HS-5 (cell line): Measurements from ENCODE around the gene NOP53.
"Not testable (repeated sequence)": the region's sequence is repeated elsewhere in the genome, so short reads cannot be mapped to it uniquely, and the experiment has no call there.

Source experiments
- DNase-seq: peaks from one replicate; pipeline ENCODE4 v3.0.0-alpha.2; 2012; ENCODE audit warnings: low read depth

Gene NOP53

DNA sequence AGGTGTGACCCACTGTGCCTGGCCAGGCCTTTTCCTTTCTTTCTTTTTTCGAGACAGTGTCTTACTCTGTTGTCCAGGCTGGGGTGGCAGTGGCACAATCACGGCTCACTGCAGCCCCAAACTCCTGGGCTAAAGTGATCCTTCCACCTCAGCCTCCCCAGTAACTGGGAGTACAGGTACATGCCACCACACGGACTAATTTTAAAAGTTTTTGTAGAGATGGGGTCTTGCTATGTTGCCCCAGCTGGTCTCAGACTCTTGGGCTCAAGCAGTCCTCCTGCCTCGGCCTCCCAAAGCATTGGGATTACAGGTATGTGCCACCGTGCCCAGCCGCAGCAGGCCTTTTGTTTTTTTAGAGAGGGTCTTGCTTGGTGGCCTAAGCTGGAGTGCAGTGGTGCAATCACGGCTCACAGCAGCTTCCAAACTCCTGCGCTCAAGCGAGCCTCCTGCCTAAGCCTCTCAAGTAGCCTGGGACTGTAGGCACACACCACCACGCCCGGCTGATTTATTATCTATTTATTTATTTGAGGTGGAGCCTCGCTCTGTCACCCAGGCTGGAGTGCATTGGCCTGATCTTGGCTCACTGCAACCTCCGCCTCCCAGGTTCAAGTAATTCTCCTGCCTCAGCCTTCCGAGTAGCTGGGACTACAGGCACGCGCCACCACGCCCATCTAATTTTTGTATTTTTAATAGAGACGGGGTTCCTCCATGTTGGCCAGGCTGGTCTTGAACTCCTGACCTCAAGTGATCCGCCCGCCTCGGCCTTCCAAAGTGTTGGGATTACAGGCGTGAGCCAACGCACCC is 32.1 kb downstream of the NOP53 start:
- not testable (repeated sequence) for DNase-seq

DNA sequence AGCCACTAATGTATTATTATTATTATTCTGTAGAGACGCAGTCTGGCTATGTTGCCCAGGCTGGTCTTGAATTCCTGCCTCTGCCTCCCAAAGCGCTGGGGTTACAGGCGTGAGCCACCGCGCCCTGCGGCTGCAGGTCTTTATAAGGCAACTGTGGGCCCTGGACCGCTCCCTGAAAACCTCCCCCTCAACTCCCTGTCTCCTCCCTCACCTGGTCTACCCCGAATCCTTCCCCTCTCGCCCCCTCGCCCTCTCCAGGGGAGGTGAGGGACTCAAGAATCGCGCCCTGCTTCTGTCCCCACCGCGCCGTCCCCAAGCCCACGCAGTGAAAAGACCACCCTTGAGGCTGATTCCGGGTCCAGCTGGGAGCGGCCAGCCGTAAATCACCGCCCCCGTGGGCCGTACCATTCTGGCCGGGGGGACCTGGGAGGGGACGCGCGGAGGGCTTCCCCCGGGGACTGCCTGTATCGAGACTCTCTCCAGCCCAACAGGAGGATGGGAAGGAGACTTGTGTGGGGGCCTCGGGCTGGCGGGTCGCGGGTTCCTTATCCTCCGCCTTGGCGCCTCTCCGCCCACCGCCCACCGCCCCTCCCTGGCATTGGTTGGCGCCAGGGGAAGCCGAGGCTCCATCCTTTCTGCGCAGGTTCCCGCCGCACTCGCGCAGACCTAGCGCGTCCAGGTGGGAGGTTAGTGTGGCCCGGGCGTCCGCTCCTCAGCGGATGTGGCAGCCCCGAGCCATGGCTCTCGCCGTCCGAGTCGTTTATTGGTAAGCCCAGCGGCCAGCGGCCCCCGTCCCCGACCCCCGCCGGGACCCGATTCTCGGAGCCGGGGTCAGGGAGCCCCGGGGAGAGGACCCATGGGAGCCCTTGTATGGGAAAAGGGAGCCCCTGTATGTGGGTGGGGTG is 33.0 kb downstream of the NOP53 start, which contains the start of gene SELENOW:
TSS of gene SELENOW (plus strand) at position 655 of the 905 bp plus-strand sequence. CDS start at position 738, 83 bp downstream.
- DNase-seq: peak; percentile 53

DNA sequence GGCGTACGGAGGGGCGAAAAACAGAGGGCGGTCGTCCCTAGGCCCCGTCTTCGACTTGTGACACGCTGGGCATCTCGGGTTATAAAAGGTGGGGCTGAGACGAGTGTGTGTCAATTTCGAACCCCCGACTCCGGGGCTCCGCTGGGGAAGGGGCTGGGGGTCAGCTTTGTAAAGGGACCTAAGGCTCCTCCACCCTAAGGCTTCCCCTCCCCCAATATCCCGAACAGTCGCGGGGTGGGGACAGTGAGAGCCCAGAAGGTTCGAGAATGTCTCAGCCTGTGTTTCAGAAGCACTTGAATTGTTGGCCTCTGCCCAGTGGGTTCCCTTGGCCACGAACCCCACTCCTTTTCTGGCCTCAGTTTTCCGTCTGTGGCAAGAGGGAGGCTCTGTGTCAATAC is 33.6 kb downstream of the NOP53 start:
- DNase-seq: no peak

DNA sequence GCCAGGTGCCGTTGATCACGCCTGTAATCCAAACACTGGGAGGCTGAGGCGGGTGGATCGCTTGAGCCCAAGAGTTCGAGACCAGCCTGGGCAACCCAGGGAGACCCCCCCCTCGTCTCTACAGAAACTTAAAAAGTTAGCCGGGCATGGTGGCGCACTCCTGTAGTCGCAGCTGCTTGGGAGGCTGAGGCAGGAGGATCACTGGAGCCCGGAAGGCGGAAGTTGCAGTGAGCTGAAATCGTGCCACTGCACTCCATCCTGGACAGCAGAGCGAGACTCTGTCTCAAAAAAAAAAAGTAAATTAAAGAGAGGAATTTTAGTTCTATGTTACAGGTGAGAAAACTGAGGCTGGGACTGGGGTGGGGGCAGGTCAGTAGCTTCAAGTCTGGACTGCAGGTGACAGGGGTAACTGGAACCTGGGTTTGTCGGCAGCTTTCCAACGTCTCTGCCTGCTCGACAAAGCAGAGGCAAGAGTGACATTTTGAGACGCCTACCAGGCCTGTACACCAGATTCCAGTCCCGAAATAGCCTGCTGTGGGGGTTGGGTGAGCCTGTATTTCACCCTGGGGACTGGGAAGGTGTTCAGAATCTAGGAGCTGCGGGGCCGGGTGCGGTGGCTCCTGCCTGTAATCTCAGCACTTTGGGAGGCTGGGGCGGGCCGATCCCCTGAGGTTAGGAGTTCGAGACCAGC is 34.3 kb downstream of the NOP53 start:
- DNase-seq: no peak

DNA sequence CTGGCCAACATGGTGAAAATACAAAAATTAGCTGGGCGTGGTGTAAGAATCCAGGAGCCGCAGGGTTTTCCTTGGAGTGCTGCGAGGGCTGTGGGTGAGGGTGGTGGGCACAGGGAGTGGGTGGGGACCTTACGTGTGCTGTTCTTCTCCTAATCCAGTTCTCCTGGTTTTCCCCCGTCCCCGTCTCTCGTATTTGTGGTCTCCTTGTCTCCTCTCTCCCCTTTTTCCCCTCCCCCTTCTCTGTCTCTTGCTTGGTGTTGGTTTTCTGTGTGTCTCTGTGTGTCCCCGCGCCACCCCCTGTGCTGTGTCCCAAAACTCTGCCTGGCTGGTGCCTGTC is 34.8 kb downstream of the NOP53 start:
- DNase-seq: no peak

DNA sequence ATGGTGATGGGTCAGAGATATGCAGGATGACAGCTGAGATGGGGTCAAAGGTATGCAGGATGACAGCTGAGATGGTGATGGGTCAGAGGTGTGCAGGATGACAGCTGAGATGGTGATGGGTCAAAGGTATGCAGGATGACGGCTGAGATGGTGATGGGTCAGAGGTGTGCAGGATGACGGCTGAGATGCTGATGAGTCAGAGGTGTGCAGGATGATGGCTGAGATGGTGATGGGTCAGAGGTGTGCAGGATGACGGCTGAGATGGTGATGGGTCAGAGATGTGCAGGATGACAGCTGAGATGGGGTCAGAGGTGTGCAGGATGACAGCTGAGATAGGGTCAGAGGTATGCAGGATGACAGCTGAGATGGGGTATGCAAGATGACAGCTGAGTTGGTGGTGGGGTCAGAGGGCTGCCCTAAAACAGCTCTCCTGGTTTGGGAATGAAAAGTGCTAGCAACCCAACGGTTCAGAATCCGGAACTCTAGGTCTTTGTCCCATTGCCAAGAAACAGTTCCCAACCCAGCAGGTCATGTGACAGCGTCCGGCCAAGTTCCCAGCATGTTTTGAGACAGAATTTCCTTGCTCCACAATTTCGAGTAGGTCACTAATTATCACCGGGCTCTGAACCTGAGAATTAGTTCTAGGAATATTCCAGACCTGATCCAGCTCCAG is 36.4 kb downstream of the NOP53 start:
- no peak for DNase-seq

DNA sequence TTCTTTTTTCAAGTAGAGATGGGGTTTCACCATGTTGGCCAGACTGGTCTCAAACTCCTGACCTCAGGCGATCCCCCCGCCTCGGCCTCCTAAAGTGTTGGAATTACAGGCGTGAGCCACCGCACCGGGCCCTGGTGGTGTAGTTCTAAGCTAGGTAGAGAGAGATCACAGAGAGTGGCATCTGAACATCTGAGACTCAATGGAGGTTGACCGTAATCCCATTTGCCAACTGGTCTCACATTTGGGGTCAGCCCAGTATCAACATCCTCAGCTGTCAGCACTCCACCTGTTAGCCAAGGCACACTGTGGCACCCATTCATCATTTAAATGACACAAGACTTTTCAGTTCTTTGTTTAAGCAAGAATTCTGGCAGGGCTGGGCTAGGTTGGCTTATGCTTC is 41.2 kb downstream of the NOP53 start:
- no peak for DNase-seq

DNA sequence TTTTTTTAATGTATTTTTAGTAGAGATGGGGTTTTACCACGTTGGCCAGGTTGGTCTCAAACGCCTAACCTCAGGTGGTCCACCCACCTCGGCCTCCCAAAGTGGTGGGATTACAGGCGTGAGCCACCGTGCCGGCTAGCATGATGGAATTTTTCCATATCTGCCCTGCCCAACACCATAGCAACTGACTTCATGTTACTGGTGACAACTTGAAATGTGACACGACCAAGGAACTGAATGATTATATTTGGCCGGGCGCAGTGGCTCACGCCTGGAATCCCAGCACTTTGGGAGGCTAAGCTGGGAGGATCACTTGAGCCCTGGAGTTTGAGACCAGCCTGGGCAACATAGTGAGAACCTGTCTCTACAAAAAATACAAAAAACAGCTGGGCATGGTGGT is 42.0 kb downstream of the NOP53 start:
- DNase-seq: not testable (repeated sequence)

DNA sequence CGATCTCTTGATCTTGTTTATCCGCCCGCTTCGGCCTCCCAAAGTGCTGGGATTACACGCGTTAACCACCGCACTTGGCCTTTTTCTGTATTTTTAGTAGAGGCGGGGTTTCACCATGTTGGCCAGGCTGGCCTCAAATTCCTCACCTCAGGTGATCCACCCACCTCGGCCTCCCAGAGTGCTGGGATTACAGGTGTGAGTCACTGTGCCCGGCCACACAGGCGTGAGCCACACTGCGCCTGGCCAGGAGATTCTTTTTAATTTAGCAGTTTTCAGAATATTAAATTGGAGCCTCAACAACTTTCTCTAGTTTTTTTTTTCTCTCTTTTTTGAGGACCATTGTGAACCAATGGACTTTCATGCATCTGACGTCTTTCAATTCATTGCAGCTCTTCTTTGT is 44.5 kb downstream of the NOP53 start:
- not testable (repeated sequence) for DNase-seq

DNA sequence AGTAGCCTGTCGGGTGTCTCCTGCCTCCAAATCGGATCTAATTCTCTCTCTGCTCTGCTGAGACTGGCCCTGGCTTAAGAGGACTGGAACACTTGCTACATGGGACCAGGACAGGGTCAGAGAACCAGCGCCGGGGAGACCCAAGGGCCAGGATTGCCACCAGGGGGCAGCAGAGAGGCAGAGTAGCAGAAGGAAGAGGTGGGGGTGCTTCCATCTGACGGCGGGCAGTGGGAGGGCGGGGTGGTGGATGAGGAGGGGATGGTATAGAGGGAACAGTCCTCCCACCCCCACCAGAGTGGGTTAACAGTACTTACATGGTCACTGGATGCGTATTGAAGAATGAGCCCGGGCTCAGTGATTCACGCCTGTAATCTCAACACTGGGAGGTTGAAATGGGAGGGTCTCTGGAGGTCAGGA is 45.1 kb downstream of the NOP53 start:
- DNase-seq: no peak

DNA sequence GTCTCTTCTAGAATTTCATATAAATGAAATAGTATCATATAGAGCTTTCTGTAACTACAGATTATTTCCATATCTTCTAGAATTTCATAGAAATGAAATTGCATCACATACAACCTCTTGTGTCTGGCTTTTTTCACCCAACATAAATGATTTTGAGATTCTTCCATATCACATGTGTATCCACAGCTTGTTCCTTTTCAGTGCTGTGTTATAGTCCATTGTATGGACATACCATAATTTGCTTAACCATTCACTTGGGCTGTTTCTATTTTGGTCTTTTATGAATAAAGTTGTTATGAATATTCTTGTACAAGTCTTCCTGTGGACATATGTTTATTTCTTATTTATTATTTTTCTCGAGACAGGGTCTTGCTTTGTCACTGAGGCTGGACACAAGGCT is 47.3 kb downstream of the NOP53 start:
- no peak for DNase-seq

DNA sequence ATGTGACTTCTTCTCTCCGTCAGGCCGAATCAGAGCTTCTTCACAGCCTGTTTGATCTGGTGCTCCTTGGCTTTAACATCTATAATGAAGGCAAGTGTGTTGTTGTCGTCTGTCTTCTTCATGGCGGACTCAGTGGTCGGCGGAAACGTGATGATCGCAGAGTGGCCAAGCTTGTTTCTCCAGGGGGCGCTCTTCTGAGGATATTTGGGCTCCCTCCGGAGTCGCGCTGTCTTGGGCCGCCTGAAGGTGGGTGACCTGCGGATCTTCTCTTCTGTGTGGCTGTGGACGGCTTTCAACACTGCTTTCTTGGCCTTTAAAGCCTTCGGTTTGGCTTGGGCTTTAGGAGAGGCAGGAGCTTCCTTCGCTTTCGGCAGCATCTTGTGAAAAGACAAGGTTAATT is 49.2 kb downstream of the NOP53 start:
- DNase-seq: no peak

DNA sequence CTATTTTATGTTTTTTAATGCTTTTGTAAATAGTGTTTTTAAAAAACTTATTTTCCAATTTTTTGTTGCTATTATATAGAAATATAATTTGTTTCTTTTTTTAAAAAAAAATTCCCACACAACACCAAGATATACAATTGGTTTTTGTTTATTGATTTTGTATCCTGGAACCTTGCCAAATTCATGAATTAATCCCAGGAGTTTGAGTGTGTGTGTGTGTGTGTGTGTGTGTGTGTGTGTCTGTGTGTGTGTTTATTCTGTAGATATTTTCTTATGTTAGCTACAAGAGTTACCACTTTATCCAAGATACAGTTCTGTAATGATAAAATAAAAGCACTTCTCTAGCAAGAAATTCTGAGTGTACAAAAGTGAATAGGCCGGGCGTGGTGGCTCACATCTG is 51.4 kb downstream of the NOP53 start:
- no peak for DNase-seq

DNA sequence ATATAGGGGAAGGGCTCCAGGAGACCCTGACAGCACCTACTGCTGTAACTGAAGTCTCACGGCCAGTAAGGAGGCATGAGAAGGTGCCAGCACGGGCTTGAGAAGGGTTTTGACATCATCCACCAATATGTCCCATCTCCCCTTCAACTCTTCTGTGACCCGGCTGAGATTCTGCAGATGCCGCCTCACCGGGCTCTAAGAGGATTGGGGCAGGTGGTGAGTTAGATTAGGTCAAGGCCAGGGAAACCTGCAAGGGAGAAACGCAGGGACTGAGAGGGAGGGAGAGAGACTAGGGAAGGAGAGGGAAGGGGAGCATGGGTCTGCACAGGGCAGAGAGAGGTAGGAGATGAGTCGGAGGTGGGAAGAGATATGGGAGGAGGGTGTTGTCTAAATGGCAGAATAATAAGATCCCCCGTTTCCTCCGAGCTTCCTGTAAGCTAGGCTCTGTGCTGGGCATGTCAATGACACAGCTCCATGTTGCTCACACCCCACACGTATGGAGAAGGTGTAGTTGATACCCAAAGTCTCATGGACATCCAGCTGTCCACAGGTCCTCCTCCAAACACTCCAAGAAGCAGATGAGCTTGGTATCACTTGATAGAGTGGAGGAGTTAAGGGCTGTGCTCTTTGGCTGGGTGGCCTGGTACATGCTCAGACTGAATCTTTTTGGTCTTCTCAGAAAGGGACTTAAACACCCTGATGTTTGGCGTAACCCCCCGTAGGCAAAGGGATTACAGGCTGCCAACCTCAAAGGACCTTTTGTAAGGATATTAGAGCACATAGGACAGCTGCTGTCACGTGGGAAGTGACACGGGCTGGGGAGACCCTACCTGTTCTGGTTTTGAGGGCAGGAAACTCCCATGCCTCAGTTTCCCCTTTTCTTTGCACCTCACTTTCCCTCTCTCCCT is 52.9 kb downstream of the NOP53 start:
- DNase-seq: no peak

DNA sequence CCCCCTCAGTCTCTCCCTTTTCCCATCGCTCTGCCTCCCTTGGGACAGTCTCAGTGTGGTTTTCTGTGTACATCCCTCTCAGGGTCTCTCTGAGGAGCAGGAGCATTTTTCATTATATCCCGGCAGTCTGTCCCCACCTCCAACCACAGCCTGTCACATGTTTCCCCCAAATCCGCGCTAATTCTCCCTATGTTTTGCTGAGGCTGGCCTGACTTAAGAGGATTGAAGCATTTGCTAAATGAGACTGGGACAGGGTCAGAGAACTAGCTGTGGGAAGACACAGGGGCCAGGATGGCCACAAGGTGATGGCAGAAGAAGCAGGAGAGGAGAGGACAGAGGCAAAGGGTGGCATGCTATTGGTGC is 53.5 kb downstream of the NOP53 start:
- no peak for DNase-seq

DNA sequence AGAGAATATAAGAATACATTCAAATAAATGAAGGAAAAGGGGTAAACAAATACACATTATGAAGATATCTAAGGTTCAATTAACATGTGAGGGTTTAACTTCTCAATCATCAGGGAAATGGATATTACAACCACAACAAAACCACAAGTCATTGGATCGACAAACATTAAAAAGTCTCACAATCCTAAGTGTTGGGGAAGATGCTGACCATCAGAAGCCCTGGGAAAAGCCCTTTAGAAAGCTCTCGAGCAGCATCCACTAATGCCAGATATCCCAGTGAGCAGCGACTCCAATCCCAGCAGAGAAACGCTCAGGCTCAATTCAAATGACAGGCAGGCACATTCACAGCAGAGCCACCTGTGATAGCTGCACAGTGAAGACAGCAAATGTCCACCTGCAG is 55.9 kb downstream of the NOP53 start:
- no peak for DNase-seq

DNA sequence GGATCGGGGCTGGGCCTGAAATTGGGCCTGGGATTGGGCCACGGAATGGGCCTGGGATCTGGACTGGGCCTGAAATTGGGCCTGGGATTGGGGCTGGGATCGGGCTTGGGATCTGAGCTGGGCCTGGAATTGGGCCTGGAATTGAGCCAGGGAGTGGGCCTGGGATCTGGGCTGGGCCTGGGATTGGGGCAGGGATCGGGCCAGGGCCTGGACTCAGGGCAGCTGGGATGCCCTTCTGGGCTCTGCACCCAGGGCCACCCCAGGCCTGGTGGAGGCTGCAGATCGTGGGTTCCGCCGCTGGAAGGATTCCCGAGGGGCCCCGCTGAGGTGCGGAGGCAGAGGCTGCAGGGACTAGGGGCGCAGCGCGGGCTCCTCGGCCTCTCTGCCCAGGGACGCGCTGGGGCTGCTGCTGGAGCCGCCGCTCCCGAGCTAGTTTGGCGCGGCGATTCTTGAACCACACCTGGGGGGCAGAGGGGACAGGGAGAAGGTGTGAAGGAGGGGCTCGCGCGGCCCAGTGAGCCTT is 57.2 kb downstream of the NOP53 start:
- DNase-seq: no peak

DNA sequence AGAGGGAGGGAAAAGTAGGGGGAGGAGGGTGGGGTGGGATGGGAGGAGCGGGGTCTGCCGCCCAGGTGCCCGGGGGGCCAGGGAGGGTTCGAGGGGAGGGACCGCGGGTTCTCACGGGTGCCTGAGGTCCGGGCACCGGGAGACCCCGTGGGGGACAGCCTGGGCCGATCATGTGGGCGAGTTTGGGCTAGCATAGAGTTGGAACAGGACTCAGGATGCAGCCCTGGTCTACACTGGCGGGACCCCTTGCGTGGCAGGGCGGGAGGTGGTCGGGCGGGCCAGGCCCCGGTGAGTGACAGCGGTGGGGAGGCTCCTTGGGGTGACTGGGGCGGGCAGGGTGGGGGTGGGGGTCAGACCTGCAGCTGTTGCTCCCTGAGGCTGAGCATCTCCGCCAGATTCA is 57.8 kb downstream of the NOP53 start:
- not testable (repeated sequence) for DNase-seq

DNA sequence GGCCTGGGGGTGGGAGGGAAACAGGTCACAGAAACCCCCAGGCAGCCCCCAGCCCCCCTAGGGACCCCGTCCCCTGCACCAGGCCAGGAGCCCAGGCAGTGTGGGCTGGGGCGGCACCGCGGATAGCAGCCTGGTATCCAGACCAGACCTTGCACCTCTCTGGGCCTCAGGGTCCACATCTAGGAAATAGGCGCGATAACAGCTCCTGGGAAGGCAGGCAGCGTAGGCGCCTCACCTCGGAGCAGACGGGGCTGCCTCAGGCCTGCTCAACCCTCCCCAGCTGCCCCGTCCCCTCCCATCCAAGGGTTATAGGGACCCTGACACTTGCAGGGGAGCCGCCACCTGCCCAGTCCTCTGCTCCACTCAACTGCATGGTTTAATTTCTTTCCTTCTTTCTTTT is 58.3 kb downstream of the NOP53 start:
- DNase-seq: not testable (repeated sequence)

DNA sequence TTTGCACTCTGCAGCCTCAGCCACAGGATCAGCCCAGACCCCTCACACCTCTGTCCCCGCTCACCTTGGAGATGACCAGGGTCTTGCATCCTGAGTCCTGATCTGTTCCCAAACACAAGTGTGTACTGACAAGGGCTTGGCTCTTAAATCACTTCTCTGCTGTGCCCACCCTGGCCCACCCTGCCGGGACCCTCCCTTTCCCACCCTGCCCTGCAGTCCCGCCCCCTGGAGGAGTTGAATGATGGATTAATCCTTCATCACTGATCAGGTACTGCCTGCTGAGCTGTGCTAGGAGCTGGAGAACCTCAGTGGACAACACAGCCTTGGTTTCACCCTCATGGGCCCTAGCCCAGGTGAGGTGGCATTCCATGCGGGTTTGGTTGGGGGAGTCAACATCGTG is 59.1 kb downstream of the NOP53 start, which contains the start of gene TPRX1:
TSS of gene TPRX1 (minus strand) at position 101 of the 400 bp plus-strand sequence. CDS start at position 89, 12 bp downstream.
- not testable (repeated sequence) for DNase-seq

DNA sequence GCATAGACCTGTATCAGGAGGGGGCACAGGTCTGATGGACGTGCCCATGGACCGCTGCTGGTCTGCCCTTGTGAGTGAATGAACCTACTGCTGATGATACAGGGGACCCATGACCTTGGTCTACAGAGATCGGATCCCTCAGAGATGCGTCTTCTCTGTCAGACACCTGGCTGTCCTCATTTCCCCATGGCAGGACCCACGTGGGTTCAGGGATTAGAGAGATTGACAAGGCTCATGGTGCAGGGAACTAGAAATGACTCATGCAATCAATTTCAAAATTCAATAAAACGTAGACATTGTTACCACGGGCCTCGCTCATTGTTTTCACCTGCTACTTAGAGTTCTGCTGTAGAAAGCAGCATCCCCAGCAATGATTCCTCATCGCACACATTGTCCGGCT is 60.0 kb downstream of the NOP53 start:
- DNase-seq: no peak
